DMS79 treated with DMSO at 0.1 percent for 48 hours (cell line): ENCODE results near the gene ADAM23.

Source experiments
- DNase-seq: peaks from one replicate; lab custom pipeline; 2025; lab: John Stamatoyannopoulos, UW

The ADAM23 gene

GRCh38 chr2:206569470-206569869 is 126.1 kb downstream of the ADAM23 start:
- DNase-seq = no peak

DNA sequence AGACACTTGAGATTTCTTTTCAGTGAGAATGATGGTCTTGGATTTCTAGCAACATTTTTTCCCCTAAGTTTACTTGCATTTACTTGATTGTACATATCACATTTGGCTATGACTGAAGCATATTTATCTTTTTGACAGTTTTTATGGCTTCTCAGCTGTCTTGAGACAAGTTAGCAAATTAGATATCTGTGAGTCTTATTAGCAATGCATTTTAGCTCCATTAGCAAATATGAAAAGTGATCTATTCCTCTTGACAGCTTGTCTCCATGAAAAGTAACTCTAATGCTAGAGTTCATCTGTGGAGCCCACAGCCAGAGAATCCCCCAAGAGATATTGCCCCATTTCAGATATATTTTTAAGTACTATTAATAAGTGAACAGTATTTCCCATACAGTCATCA is 126.9 kb downstream of the ADAM23 start:
- DNase-seq = no peak

DNA sequence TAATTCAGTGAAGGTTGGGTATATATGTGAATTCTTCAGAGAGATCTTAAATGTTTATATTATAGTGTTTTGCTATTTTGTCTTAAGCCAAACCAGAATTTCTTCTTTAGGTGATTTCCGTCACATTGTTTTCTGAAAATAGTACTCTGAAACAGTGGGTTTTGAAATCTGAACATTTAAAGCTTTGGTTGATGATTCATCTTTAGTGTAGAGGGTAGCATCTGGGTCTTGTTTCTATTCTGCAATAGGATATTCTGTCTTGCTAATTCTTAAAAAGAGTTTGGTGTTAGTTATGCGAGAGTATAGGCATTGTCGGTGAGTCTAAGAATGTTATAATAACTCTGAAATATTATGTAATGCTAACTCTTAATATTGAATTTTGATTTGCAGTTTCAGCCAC is 129.4 kb downstream of the ADAM23 start:
- no peak for DNase-seq

- no peak for DNase-seq
Measured at GRCh38 chr2:206573793-206574192, 130.5 kb downstream of the ADAM23 start.

GRCh38 chr2:206584323-206585116 is 141.2 kb downstream of the ADAM23 start:
- DNase-seq = no peak

- DNase-seq = no peak
Measured at GRCh38 chr2:206585335-206585734, 142.0 kb downstream of the ADAM23 start.

DNA sequence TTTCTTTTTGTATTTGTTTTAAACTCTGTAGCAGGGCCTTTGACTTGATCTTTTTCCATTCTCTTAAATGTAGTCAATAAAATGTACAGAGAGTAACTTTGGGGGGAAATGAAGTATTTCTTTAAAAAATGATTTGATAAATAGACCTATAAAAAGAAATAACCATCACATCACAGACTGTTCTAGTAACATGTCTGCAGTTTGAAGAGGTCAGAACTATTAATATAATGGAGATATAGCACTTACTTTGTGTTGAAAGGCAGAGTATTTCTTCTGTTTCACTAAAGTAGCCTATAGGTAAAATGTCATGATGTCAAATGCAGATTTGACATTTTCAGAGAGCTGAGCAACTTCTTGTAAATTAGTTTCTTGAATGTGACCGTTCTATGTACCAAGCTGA is 143.3 kb downstream of the ADAM23 start:
- DNase-seq = no peak

DNA sequence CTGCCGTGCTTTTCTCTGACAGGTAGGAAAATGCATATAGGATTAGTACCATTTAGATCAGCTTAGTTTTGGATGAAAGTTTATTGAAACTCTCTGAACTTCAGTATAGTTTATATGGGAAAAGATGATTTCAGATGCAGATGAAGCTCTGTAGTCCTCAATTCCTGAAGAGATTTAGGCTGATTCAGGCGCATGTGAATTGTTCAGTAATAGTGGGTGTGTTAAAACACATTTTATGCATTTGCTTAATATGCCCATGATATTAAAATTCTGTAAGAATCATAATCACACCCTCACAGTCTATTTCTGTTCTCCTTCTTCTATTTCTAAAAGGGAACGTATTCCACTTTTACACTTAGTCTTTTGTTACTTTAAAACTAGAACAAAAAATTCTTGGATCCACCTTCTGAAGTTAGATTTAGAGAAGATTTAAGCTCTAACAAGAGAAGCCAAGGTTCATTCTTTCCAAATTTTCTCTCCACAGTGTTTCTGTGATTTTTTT is 154.4 kb downstream of the ADAM23 start:
- DNase-seq = no peak

- no peak for DNase-seq
Measured at GRCh38 chr2:206603243-206603642, 159.9 kb downstream of the ADAM23 start.

GRCh38 chr2:206610451-206610850 is 167.1 kb downstream of the ADAM23 start:
- no peak for DNase-seq

- no peak for DNase-seq
Measured at GRCh38 chr2:206611191-206611590, 167.9 kb downstream of the ADAM23 start.

- DNase-seq = no peak
Measured at GRCh38 chr2:206611736-206612135, 168.4 kb downstream of the ADAM23 start.

- DNase-seq = no peak
Measured at GRCh38 chr2:206614811-206615210, 171.5 kb downstream of the ADAM23 start.

DNA sequence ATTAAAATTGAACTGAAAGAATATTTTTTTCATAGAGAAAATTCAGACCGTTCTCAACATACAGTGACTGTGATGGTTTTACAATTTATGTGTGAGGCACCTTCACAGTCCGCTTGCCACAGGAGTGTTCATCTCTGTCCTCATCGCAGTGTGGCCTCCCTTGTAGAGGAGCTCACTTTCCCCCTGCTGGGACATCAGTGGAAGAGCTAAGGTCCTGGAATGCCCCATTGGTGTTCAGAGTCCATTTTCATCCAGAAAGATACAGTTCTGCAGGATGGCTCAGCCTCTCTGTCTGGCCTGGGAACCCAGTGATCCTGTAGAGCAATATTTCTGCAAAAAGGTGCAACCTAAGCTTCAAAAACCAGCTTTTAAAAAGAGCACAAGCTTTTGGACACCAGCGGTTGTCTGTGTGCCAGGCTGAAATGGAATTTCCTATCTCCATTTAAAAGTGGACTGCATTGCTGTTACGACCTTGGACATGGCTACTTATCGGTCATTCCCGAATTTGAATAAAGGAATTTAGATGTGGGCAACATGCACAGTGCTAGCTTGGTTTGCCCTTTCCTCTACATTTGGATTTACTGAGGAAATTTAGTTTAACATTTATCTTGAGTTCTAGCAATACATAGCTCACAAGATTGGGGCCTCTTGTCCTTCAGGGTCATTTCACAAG is 172.2 kb downstream of the ADAM23 start:
- DNase-seq = no peak

- no peak for DNase-seq
Measured at GRCh38 chr2:206616151-206616550, 172.8 kb downstream of the ADAM23 start.

DNA sequence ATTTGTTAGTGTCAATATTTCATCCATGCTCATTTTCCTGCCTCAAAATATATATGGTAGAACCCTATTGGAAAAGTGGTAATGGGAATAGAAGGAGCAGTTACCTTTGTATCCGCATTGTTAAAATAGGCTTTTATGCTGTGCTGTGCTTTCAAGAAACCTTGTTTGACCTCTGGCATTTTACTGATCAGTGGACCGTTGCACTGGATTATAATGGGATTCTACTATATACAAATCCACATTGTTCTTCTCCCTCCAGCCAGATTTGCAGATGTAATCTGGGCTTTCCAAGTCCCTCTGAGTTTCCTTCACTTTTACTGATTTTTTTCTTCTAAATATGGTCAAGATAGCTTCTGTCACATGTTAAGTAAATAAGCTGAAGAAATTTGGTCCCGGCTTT is 175.7 kb downstream of the ADAM23 start:
- no peak for DNase-seq

DNA sequence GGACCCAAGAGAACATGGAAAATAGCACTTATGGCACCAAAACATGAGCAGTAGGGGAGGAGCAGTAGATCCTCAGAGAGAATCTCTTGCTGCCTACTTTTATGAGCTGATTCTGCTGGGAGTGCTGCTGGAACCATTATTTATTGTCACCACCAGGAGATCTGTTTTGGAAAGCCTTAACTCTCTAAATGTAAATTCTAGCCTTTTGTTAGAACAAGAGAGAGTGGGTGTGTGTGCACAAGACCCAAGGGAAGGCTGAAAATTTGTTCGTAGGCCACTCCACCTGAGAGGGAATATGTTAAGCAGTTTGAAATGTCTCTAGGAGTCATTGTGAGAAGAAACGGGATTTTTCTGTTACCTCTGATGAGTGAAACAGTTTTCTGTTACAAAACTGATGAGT is 182.8 kb downstream of the ADAM23 start:
- DNase-seq = no peak

DNA sequence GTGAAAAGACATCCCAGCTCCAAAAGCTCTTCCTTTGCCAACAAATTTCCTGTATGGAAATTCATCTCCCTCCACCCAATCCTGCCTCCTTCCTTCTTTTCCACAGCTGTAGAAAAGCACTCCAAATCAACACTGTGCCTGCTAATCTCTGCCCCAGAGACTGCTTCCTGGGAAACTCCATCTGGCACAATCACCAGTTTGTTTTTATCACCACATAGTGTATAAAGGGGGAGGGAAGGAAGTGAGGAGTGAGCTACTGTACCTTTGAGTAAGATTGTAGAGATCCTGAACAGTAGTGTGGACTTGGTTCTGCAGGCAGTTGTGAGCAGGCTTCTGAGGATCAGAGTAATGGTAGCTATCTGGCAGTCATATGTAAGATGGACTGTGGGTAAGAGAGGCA is 184.3 kb downstream of the ADAM23 start:
- no peak for DNase-seq

DNA sequence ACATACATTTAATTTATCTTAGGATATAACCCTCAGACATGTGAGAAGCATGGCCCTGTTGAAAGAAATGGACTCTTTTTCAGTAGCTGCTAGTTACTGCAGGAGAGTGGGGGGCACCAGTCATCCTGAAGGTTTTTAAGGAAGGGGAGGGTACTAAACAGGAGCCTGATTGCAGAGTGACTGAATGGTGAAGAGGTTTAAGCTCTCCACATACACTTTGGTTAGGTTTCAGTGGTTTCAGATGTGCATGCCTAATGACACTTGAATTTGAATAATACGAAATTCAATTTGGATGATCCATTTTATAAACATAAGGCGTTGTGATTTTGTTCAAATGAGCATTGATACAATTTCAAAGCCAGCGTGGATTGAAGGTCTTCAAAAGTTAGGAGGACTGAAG is 188.0 kb downstream of the ADAM23 start:
- DNase-seq = no peak

- DNase-seq = no peak
Measured at GRCh38 chr2:206635015-206635414, 191.7 kb downstream of the ADAM23 start.

GRCh38 chr2:206639636-206640035 is 196.3 kb downstream of the ADAM23 start:
- DNase-seq = no peak

GRCh38 chr2:206641226-206641625 is 197.9 kb downstream of the ADAM23 start:
- no peak for DNase-seq
